Thyroid gland (tissue), 4 donors: Measurements from ENCODE around the gene ENSA. TPM values are rescaled to one million over a fixed set of nuclear protein-coding genes. Genes with fewer than 3 reads are reported as not detected.

Experiments used
- small RNA-seq: library from RNA; depleted of rRNA; stranded (forward); fragments of <200 nt; gene quantifications from one replicate; pipeline ENCODE3, GENCODE V24; 2016
- total RNA-seq, 4 donors: library from RNA; depleted of rRNA; stranded (reverse); fragments of >200 nt; gene quantifications; one replicate each; pipeline ENCODE4 v1.2.3, GENCODE V29; 2016

The ENSA gene
- total RNA-seq, 4 donors from 2014 or later = 183 to 292 (median 218) TPM

Small RNA genes lying within 50 kb of the gene (small RNA-seq; reads per million reads assigned to genes)
- gene RF00015 (not detected), gene RF00561 (not detected)

Other genes with a start within 250 kb of the ENSA start
- 10 to 100 TPM; 13.8 to 18.2 (median 14.8) TPM for gene TARS2, start 142.2 kb downstream of the ENSA start, total RNA-seq
- 10 to 100 TPM in 1 of 4 donors, 1 to 10 TPM in 3; 4.2 to 11.3 (median 7.0) TPM for gene ECM1, start 121.5 kb downstream of the ENSA start, total RNA-seq
- not detected for gene FALEC, start 113.9 kb downstream of the ENSA start, total RNA-seq
- gene ADAMTSL4, start 80.2 kb downstream of the ENSA start, total RNA-seq = 10 to 100 TPM in 1 of 4 donors, 1 to 10 TPM in 3; 2.1 to 15.7 (median 6.9) TPM
- gene MCL1, start 50.0 kb downstream of the ENSA start, total RNA-seq = 100 to 1,000 TPM; 164 to 313 (median 203) TPM
- 10 to 100 TPM; 36.3 to 44.1 (median 39.2) TPM for gene GOLPH3L, start 67.5 kb upstream of the ENSA start, total RNA-seq
- under 1 TPM in 2 of 4 donors, not detected in 2; 0.67 to 0.93 TPM for gene HORMAD1, start 91.3 kb upstream of the ENSA start, total RNA-seq
- 10 to 100 TPM; 26.2 to 49.3 (median 33.1) TPM for gene CTSS, start 136.2 kb upstream of the ENSA start, total RNA-seq
- gene CTSK, start 178.6 kb upstream of the ENSA start, total RNA-seq = 10 to 100 TPM; 16.1 to 76.2 (median 36.8) TPM
- gene ARNT, start 247.0 kb upstream of the ENSA start, total RNA-seq = 10 to 100 TPM; 44.2 to 58.3 (median 51.4) TPM